Natural killer cell treated with Interleukin-12 subunit alpha and Interleukin-12 subunit beta and Interleukin-15 and Interleukin-18, amount 100 ng/mL, for 72 hours (primary cell): Measurements from ENCODE around the gene SNPH. TPM values are rescaled to one million over a fixed set of nuclear protein-coding genes. Genes with fewer than 3 reads are reported as not detected.

ENCODE experiments used
- ATAC-seq, 2 donors: fragments of 150-1000 bp; cut with Tn5 transposase in 1 of 2; sonication (Bioruptor Pico), chemical (Tn5 transposase) in 1 of 2; 2 replicates each; pipeline ENCODE4 v1.10.0; 2021
- DNase-seq: peaks from one replicate; pipeline ENCODE4 v3.0.0; 2022; ENCODE audit warnings: low spot score
- H3K27ac Mint-ChIP-seq, 2 donors: 1 replicate in 1 of 2; 2 replicates in 1 of 2; pipeline ENCODE4 v1.8.0; 2022; ENCODE audit warnings: mixed read lengths in 2 of 2, mild to moderate bottlenecking in 1 of 2, moderate library complexity in 1 of 2
- H3K27me3 Mint-ChIP-seq, 2 donors: 1 replicate in 1 of 2; 2 replicates in 1 of 2; pipeline ENCODE4 v1.8.0; 2022; ENCODE audit warnings: mixed read lengths in 2 of 2
- H3K36me3 Mint-ChIP-seq: one replicate; pipeline ENCODE4 v1.8.0; 2022; ENCODE audit warnings: mixed read lengths
- H3K4me1 Mint-ChIP-seq, 2 donors: 1 replicate in 1 of 2; 2 replicates in 1 of 2; pipeline ENCODE4 v1.8.0; 2022; ENCODE audit warnings: low read depth in 2 of 2, mixed read lengths in 2 of 2, mild to moderate bottlenecking in 1 of 2
- H3K4me3 Mint-ChIP-seq: one replicate; pipeline ENCODE4 v1.8.0; 2022; ENCODE audit warnings: mixed read lengths
- H3K9me3 Mint-ChIP-seq: 2 replicates; pipeline ENCODE4 v1.8.0; 2022; ENCODE audit warnings: mixed read lengths
- total RNA-seq, 2 donors: library from RNA; stranded (reverse); gene quantifications; one replicate each; pipeline ENCODE4 v1.2.3, GENCODE V29; 2022

Gene SNPH
- total RNA-seq, 2 donors from 2014 or later, result 1.5 to 1.9 TPM

- no peak overlapping the region for H3K27ac Mint-ChIP-seq
- no peaks in the 10 kb centered on the region for H3K9me3 Mint-ChIP-seq
- peaks cover 0 to 11% of the 10 kb centered on the region in 2 donors for H3K4me1 Mint-ChIP-seq
- DNase-seq (no peak), ATAC-seq (no peak)
- H3K4me3 Mint-ChIP-seq, result no peak overlapping the region
- peaks cover 0 to 11% of the 10 kb centered on the region in 2 donors for H3K27me3 Mint-ChIP-seq
- no peaks in the 10 kb centered on the region for H3K36me3 Mint-ChIP-seq
Measured at GRCh38 chr20:1323830-1324597, 57.9 kb downstream of the SNPH start.

- Mint-ChIP-seq H3K4me1 (peaks cover 0 to 16% of the 10 kb centered on the region in 2 donors), H3K27ac (no peak overlapping the region), H3K9me3 (no peaks in the 10 kb centered on the region), H3K4me3 (no peak overlapping the region), H3K36me3 (no peaks in the 10 kb centered on the region), H3K27me3 (peaks cover 0 to 11% of the 10 kb centered on the region in 2 donors)
- no peak for DNase-seq
- no peak for ATAC-seq
Measured at GRCh38 chr20:1324598-1325172, 58.6 kb downstream of the SNPH start.

- H3K27me3 Mint-ChIP-seq, result peaks cover 0 to 9% of the 10 kb centered on the region in 2 donors
- DNase-seq (peak; percentile 99), ATAC-seq (peak; percentile 95)
- H3K9me3 Mint-ChIP-seq, result no peaks in the 10 kb centered on the region
- no peak overlapping the region for H3K27ac Mint-ChIP-seq
- H3K4me3 Mint-ChIP-seq, result no peak overlapping the region
- no peaks in the 10 kb centered on the region for H3K36me3 Mint-ChIP-seq
- peaks cover 0 to 17% of the 10 kb centered on the region in 2 donors for H3K4me1 Mint-ChIP-seq
Measured at GRCh38 chr20:1325173-1326030, 59.3 kb downstream of the SNPH start.

- ATAC-seq, result no peak
- no peak overlapping the region for H3K27ac Mint-ChIP-seq
- no peak for DNase-seq
- H3K36me3 Mint-ChIP-seq, result no peaks in the 10 kb centered on the region
- H3K4me3 Mint-ChIP-seq, result no peak overlapping the region
- peaks cover 0 to 23% of the 10 kb centered on the region in 2 donors for H3K4me1 Mint-ChIP-seq
- H3K27me3 Mint-ChIP-seq, result peaks cover 0 to 5% of the 10 kb centered on the region in 2 donors
- H3K9me3 Mint-ChIP-seq, result no peaks in the 10 kb centered on the region
Measured at GRCh38 chr20:1326031-1326930, 60.2 kb downstream of the SNPH start.

GRCh38 chr20:1327241-1327653 lies 61.2 kb downstream of the SNPH start:
- Mint-ChIP-seq H3K4me3 (no peak overlapping the region), H3K27me3 (no peaks in the 10 kb centered on the region), H3K36me3 (no peaks in the 10 kb centered on the region), H3K27ac (no peak overlapping the region), H3K4me1 (peaks cover 0 to 28% of the 10 kb centered on the region in 2 donors), H3K9me3 (no peaks in the 10 kb centered on the region)
- ATAC-seq, result no peak
- DNase-seq, result no peak

DNA sequence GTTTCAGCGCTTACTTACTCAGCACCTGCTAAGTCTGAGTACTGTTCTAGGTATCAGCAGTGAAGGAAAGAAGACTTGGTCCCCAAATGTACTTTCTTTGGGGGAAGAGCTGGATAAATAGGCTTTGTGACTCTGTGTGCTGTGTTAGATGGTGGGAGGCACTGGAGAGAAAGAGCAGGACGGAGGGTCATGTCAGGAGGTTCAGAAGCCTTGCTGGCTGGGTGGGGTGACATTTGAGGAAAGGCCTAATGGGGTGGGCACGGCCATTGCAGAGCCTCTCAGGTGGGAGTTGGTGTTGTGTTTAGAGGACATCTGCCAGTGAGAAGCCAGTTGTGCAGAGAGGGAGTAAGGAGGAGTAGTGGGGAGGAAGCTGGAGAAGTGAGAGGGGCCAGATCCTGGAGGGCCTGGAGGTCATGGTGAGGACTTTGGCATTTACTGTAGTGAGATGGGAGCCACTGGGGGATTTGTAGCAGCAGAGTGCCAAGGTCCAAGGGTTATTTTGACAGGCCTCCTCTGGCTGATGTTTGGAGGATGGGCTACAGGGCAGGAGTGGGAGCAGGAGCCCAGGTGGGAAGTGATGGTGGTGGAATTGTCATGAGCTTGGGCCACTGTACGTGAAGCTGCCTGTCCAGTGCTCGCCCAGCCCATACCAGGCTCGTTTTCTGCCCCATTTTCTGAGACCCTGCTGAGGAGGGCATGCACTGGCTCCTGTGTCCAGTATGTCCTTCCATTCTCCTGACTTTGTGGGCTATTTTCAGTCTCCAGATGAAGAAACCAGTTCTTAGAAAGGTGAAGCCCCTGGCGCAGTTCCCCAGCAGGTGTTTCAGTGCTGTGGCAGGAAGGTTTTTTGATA lies 62.0 kb downstream of the SNPH start:
- ATAC-seq (no peak), DNase-seq (no peak)
- H3K36me3 Mint-ChIP-seq, result no peaks in the 10 kb centered on the region
- H3K27ac Mint-ChIP-seq, result no peak overlapping the region
- H3K4me1 Mint-ChIP-seq, result peaks cover 0 to 28% of the 10 kb centered on the region in 2 donors
- H3K9me3 Mint-ChIP-seq, result no peaks in the 10 kb centered on the region
- H3K4me3 Mint-ChIP-seq, result no peak overlapping the region
- H3K27me3 Mint-ChIP-seq, result no peaks in the 10 kb centered on the region

- peak within 1 kb of the TSS in 1 of 2 donors; percentile 42 for H3K27ac Mint-ChIP-seq
- ATAC-seq (no peak), DNase-seq (no peak)
- peaks cover 0 to 28% of the 10 kb centered on the region in 2 donors for H3K4me1 Mint-ChIP-seq
- H3K4me3 Mint-ChIP-seq, result no peak within 1 kb of the TSS
- no peaks in the 10 kb centered on the region for H3K36me3 Mint-ChIP-seq
- no peaks in the 10 kb centered on the region for H3K9me3 Mint-ChIP-seq
- no peaks in the 10 kb centered on the region for H3K27me3 Mint-ChIP-seq
Measured at GRCh38 chr20:1328680-1329330, 62.7 kb downstream of the SNPH start, which contains the start of gene SDCBP2. Gene SDCBP2, minus strand, starts transcription at chr20:1329139. Its CDS starts 8,723 bp downstream, at chr20:1320416.

DNA sequence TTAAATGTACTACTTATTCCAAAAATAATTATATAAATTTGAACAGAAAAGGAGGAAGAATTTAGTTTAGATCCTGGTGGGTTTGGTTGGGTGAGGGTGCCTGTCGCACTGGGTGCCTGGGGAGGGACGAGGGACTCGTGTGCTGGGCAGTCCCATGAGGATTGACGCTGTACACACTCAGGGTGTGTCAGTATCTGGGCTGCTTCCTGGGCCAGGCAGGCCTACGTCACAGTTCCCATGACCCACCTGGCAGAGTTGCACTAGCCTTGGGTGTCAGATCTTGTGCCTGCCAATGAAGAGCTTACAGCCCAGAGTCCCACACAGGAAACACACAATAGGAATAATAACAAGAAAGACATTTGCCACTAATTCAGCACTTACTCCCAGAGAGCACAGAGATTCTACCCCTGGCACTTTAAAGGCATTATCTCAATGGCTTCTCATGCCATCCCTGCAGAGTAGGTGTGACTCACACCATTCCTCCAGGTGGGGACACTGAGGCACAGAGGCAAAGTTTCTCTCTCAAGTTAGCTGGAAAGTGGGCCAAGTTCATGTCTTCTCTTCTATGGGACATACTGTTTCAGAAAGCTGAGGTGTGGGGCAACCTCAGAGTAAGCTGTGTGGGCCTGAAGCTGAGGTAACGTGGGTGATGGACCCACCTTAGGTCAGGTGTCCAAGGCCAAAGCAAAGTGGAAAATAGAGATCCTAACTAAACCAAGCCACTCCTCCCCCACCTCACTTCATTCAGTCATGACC lies 64.2 kb downstream of the SNPH start:
- H3K36me3 Mint-ChIP-seq, result no peaks in the 10 kb centered on the region
- H3K4me3 Mint-ChIP-seq, result no peak overlapping the region
- DNase-seq (no peak), ATAC-seq (no peak)
- H3K4me1 Mint-ChIP-seq, result peaks cover 0 to 28% of the 10 kb centered on the region in 2 donors
- H3K27ac Mint-ChIP-seq, result peak overlapping the region in 1 of 2 donors; percentile 42
- no peaks in the 10 kb centered on the region for H3K27me3 Mint-ChIP-seq
- H3K9me3 Mint-ChIP-seq, result no peaks in the 10 kb centered on the region

DNA sequence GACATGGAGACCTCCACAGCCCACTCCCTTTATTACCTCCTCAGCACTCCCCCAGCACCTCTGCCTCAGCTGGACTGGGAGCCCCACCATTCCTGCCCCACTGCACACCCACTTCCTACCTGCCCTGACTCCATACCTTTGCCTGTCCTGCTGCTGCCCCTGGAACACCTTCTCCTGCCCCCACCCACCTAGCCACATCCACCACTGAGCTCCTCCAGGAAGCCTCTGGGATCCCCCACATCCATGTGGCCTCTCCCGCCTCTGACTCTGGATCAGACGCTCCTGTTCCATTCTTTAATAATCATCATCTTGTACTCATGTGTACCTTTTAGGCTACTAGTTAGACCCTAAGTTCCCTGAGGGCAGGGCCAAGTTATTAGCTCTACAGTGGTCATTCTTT lies 65.0 kb downstream of the SNPH start:
- Mint-ChIP-seq H3K4me1 (peaks cover 0 to 31% of the 10 kb centered on the region in 2 donors), H3K27ac (peak overlapping the region; percentile 9 to 69), H3K9me3 (no peaks in the 10 kb centered on the region), H3K36me3 (no peaks in the 10 kb centered on the region), H3K4me3 (no peak overlapping the region), H3K27me3 (no peaks in the 10 kb centered on the region)
- ATAC-seq (no peak), DNase-seq (no peak)

DNA sequence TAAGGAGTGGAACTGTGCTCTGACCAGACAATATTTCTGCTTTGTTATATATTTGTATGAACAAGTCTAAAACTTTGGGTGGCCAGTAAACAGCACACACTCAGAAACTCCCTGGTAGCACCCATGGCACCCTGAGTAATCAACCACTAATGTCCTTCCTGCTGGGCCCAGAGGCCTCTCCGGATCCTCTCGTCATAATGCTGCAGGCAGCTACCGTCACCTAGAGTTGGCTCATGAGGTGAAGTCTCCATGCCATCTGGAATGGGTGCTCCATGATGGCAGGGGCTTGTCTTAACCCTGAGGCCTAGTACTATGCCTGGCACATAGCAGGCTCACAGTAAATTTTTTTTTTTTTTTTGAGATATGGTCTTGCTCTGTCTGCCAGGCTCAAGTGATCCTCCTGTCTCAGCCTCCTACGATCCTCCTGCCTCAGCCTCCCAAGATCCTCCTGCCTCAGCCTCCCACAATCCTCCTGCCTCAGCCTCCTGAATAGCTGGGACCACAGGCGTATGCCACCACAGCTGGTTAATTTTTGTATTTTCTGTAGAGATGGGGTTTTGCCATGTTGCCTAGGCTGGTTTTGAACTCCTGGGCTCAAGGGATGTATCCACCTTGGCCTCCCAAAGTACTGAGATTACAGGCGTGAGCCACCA lies 65.8 kb downstream of the SNPH start:
- ATAC-seq (no peak), DNase-seq (no peak)
- Mint-ChIP-seq H3K4me1 (peaks cover 4 to 37% of the 10 kb centered on the region in 2 donors), H3K36me3 (no peaks in the 10 kb centered on the region), H3K9me3 (no peaks in the 10 kb centered on the region), H3K27me3 (no peaks in the 10 kb centered on the region), H3K27ac (peak overlapping the region; percentile 9 to 69), H3K4me3 (no peak overlapping the region)

GRCh38 chr20:1332749-1333300 lies 66.7 kb downstream of the SNPH start:
- Mint-ChIP-seq H3K9me3 (no peaks in the 10 kb centered on the region), H3K4me1 (peaks cover 4 to 37% of the 10 kb centered on the region in 2 donors), H3K27ac (no peak overlapping the region), H3K4me3 (no peak overlapping the region), H3K27me3 (no peaks in the 10 kb centered on the region), H3K36me3 (no peaks in the 10 kb centered on the region)
- DNase-seq, result no peak
- ATAC-seq, result no peak
